GM21786 (cell line): ENCODE data around the gene TMEM140.
"Not testable (repeated sequence)": the region's sequence is repeated elsewhere in the genome, so short reads cannot be mapped to it uniquely, and the experiment has no call there.

Experiments
- ATAC-seq: cut with Tn5 transposase; IDR thresholded peaks from one replicate; pipeline ENCODE4 v1.9.1; 2021; ENCODE audit not compliant: unreplicated experiment

The TMEM140 gene

DNA sequence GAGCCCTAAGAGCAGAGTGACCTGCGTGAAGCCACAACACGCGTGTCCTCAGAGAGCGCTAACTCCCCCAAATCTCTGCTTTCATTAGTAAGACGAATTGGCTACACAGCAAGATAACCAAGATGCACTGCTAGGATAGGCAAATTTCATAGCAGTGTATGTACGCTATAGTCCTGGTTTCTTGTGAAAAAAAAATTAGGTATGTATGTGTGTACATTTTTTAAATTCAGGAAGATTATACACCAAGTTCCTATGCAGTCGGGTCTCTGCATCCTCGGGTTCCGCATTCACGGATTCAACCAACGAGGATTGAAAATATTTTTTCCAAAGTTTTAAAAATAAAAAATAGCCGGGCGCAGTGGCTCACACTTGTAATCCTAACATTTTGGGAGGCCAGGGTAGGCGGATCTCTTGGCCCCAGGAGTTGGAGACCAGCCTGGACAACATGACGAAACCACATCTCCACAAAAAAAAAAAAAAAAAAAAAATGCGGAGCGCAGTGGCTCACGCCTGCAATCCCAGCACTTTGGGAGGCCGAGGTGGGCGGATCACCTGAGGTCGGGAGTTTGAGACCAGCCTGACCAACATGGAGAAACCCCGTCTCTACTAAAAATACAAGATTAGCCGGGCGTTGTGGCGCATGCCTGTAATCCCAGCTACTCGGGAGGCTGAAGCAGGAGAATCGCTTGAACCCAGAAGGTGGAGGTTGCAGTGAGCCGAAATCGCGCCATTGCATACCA lies 64.2 kb downstream of the TMEM140 start:
- not testable (repeated sequence) for ATAC-seq

DNA sequence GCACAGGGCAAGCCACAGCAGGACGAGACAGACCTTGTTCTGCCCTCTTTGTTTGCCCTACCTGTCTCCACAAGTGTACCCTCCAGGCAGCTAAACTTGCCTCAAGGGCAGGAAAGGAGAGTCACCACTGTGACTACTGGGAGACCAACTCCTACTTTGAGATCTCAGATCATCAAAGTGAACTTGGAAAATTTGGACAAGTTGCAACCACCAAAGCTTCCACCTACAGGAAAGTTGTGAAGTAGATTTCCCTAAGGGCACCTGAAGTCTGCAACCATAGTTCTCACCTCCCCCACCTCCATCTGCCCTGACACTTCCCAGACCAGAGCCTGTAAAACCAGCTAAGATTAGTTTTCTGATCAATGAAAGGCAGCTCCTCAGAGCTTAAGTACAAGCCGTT lies 66.0 kb downstream of the TMEM140 start:
- no peak for ATAC-seq

DNA sequence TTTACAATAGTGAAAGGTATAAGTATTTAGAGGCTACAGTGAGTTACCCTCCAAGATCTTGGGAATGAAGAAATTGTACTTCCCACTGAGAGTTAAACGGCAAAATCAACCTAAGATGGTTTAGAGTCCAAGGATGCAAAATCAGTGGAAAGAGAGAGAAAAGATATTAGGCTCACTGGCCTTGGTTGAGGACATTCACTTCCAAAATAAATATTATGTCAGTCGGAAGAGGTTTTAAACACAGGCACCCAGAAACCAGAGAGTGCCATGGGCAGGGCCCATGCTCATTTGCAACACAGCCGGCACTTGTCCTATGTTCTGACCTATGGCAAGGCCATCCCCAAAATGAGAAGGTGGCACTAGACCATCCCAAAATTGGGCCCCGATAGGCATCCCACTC lies 67.3 kb downstream of the TMEM140 start:
- no peak for ATAC-seq

DNA sequence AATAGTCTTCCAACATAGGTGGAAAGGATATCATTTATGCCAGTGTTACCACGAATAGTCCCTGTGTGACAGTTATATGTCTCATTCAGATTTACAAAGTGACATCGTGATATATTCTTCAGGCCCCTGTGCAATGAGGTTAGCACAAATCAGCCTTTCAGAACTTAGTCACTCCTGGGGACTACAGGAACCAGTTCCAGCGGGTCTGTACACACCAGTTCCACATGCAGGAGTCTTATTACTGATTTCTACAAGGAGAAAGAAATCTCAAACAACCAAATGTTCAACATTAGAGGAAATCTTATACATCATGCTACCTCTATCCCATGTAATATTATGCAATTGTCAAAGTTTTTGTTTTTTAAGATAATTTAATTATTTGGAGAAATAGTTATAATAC lies 67.8 kb downstream of the TMEM140 start:
- ATAC-seq, result no peak
